GM12878 (cell line): ENCODE data around the gene ZFAND2B. TPM values are rescaled to one million over a fixed set of nuclear protein-coding genes. Genes with fewer than 3 reads are reported as not detected.

Experiments used
- ATAC-seq: fragments of 200-7000 bp; cut with Tn5 transposase; 3 replicates; pipeline ENCODE4 v1.9.1; 2020; ENCODE audit warnings: mild to moderate bottlenecking, moderate library complexity
- BruUV-seq: library from RNA; stranded (reverse); fragments of 400-500 nt; replicated peaks from 2 replicates; lab custom pipeline; 2021; lab: Mats Ljungman, UMichigan
- CTCF ChIA-PET: fragments of 300-600 bp; sonication (Branson Sonifier 250); formaldehyde crosslinking; extraction: SDS; loops from one replicate; lab custom pipeline; 2021; ENCODE audit warnings: inconsistent platforms; lab: Yijun Ruan, JAX
- POLR2A ChIA-PET: fragments of 350-600 bp; formaldehyde crosslinking; extraction: SDS; loops from one replicate; lab custom pipeline; 2021; ENCODE audit warnings: inconsistent platforms; lab: Charles Lee
- RAD21 ChIA-PET: fragments of 300-600 bp; sonication (Branson Sonifier 250); formaldehyde crosslinking; loops from one replicate; lab custom pipeline; 2023; ENCODE audit warnings: antibody characterized with exemption; ENCODE audit not compliant: unreplicated experiment; lab: Charles Lee
- SMC1A ChIA-PET: fragments of 300-600 bp; sonication (Branson Sonifier 250); formaldehyde crosslinking; loops from one replicate; lab custom pipeline; 2023; ENCODE audit not compliant: unreplicated experiment, uncharacterized antibody; lab: Charles Lee
- DNase-seq: peaks from one replicate; pipeline ENCODE4 v3.0.0-alpha.2; 2011; ENCODE audit warnings: low read depth, low spot score
- FAIRE-seq: peaks from 3 replicates; lab custom pipeline; 2011; peaks lifted over from hg19 to GRCh38; lab: Jason Lieb, UNC
- H2AFZ ChIP-seq: 2 replicates; pipeline ENCODE4 v1.6.0; 2011; ENCODE audit warnings: low read depth, low read length, control low read depth; ENCODE audit not compliant: control insufficient read depth
- H3K27ac ChIP-seq: 2 replicates; pipeline ENCODE4 v1.5.1; 2011; ENCODE audit warnings: control low read depth; ENCODE audit not compliant: control insufficient read depth, insufficient read depth
- H3K27me3 ChIP-seq, 2 experiments: replicated peaks in 1 of 2; 2 replicates each; pipeline versions ENCODE4 v1.6.0 to v1.6.1; 2011; ENCODE audit warnings: low read length in 1 of 2; ENCODE audit not compliant: control insufficient read depth in 2 of 2, insufficient read depth in 2 of 2
- H3K36me3 ChIP-seq, 2 experiments: 2 replicates each; pipeline ENCODE4 v1.5.1; 2011; ENCODE audit warnings: low read length in 1 of 2; ENCODE audit not compliant: control insufficient read depth in 2 of 2, insufficient read depth in 2 of 2
- H3K4me1 ChIP-seq: 2 replicates; pipeline ENCODE4 v1.6.1; 2011; ENCODE audit warnings: mild to moderate bottlenecking, low read length, moderate library complexity, mixed read lengths; ENCODE audit not compliant: control insufficient read depth, insufficient read depth
- H3K4me2 ChIP-seq: 2 replicates; pipeline ENCODE4 v1.6.0; 2011; ENCODE audit warnings: control low read depth; ENCODE audit not compliant: control insufficient read depth, insufficient read depth
- H3K4me3 ChIP-seq: fragments of 200-600 bp; sonication (generic); 2 replicates; pipeline ENCODE4 v1.5.1; 2016
- H3K79me2 ChIP-seq: 2 replicates; pipeline ENCODE4 v1.6.0; 2011; ENCODE audit warnings: low read length; ENCODE audit not compliant: control insufficient read depth, insufficient read depth
- H3K9ac ChIP-seq: 2 replicates; pipeline ENCODE4 v1.8.0; 2011; ENCODE audit warnings: low read length, control low read depth, mixed read lengths; ENCODE audit not compliant: control insufficient read depth, insufficient read depth
- H3K9me3 ChIP-seq: replicated peaks from 3 replicates; pipeline ENCODE4 v1.5.1; 2011; ENCODE audit warnings: mild to moderate bottlenecking, low read length; ENCODE audit not compliant: control insufficient read depth, insufficient read depth
- H4K20me1 ChIP-seq: 2 replicates; pipeline ENCODE4 v1.6.0; 2011; ENCODE audit not compliant: control insufficient read depth, insufficient read depth
- CHD1 ChIP-seq: IDR thresholded peaks from 2 replicates; pipeline ENCODE4 v1.6.1; 2012; ENCODE audit warnings: low read depth, low read length, improper control_type of control experiment
- EP300 ChIP-seq, 2 experiments: fragments of 150-350 bp in 1 of 2; IDR thresholded peaks; 2 replicates each; pipeline ENCODE4 v1.6.1; 2011 to 2012; ENCODE audit warnings: low read depth in 2 of 2, low read length in 2 of 2, borderline replicate concordance in 1 of 2, improper control_type of control experiment in 1 of 2, inconsistent platforms in 1 of 2; ENCODE audit not compliant: control insufficient read depth in 1 of 2
- GATAD2B ChIP-seq: fragments of 450-650 bp; conservative IDR thresholded peaks from 2 replicates; pipeline ENCODE4 v1.6.1; 2017; ENCODE audit warnings: low read depth, mild to moderate bottlenecking, moderate library complexity
- MTA2 ChIP-seq: fragments of 450-650 bp; IDR thresholded peaks from 2 replicates; pipeline ENCODE4 v1.6.1; 2016; ENCODE audit warnings: low read depth, mild to moderate bottlenecking, moderate library complexity
- PML ChIP-seq: IDR thresholded peaks from 2 replicates; pipeline ENCODE4 v1.6.1; 2012; ENCODE audit warnings: low read length, inconsistent platforms
- RELA ChIP-seq: fragments of 450-650 bp; IDR thresholded peaks from 2 replicates; pipeline ENCODE4 v1.8.0; 2014; ENCODE audit warnings: borderline replicate concordance; ENCODE audit not compliant: partially characterized antibody
- RUNX3 ChIP-seq: IDR thresholded peaks from 2 replicates; pipeline ENCODE4 v1.6.1; 2012; ENCODE audit warnings: low read length, inconsistent platforms
- SPI1 ChIP-seq: IDR thresholded peaks from 2 replicates; pipeline ENCODE4 v1.6.1; 2011; ENCODE audit warnings: low read depth, mild to moderate bottlenecking, low read length, moderate library complexity, borderline replicate concordance; ENCODE audit not compliant: insufficient read depth
- TBL1XR1 ChIP-seq: IDR thresholded peaks from 2 replicates; pipeline ENCODE4 v1.6.1; 2012; ENCODE audit warnings: low read depth, low read length, improper control_type of control experiment
- WGBS: methylation state at CpG from one replicate; pipeline ENCODE4 v1.1.6; 2016; ENCODE audit warnings: low lambda C conversion rate; ENCODE audit not compliant: insufficient replicate concordance, insufficient coverage; ENCODE audit errors: missing lambda C conversion rate; 5-methylcytosine and 5-hydroxymethylcytosine counted together
- in situ Hi-C: fragments of 300-500 bp; cut with MboI; formaldehyde crosslinking; loops from 9 replicates; pipeline ENCODE4 v1.14.3; 2018; ENCODE audit warnings: mixed read lengths
- intact Hi-C: fragments of 100-400 bp; cut with micrococcal nuclease; formaldehyde crosslinking; loops from one replicate; pipeline ENCODE4 v1.14.2; 2022; ENCODE audit not compliant: unreplicated experiment
- polyA plus RNA-seq, 11 experiments: library from polyadenylated mRNA; depleted of rRNA in 4 of 11; unstranded in 6 of 11; stranded (reverse) in 5 of 11; fragments of >200 nt; fragmentation: Nextera tagmentation in 4 of 11; fragmentation: Illumina TruSeq in 1 of 11; extraction: Ambion mirVana in 4 of 11; extraction: Trizol in 1 of 11; gene quantifications; 1 replicate in 1 of 11; 2 replicates in 10 of 11; pipeline versions ENCODE4 v1.2.1 to v1.2.3, GENCODE V29; 2011 to 2016; ENCODE audit warnings: inconsistent platforms in 2 of 11, missing spikeins in 2 of 11, low read depth in 1 of 11
- total RNA-seq, 4 experiments: library from RNA; depleted of rRNA in 3 of 4; stranded (reverse); fragments of >200 nt in 3 of 4; fragmentation: Illumina TruSeq in 1 of 4; extraction: Trizol in 1 of 4; gene quantifications; 2 replicates each; pipeline versions ENCODE4 v1.2.1 to v1.2.3, GENCODE V29; 2013 to 2021
- TF ChIP-seq, protein P1 (sequence below): IDR thresholded peaks from 2 replicates; pipeline ENCODE4 v1.6.1; 2012; ENCODE audit warnings: low read depth, low read length, improper control_type of control experiment
- TF ChIP-seq, protein P2 (sequence below): IDR thresholded peaks from 2 replicates; pipeline ENCODE4 v1.6.1; 2012; ENCODE audit warnings: low read depth, low read length, improper control_type of control experiment

The ZFAND2B gene
- total and polyA plus RNA-seq, 10 of the 15 experiments (the other 5 are each of a cell fraction or from before 2014, with no cell fraction given), result 5.4 to 28.1 (median 22.4) TPM

DNA sequence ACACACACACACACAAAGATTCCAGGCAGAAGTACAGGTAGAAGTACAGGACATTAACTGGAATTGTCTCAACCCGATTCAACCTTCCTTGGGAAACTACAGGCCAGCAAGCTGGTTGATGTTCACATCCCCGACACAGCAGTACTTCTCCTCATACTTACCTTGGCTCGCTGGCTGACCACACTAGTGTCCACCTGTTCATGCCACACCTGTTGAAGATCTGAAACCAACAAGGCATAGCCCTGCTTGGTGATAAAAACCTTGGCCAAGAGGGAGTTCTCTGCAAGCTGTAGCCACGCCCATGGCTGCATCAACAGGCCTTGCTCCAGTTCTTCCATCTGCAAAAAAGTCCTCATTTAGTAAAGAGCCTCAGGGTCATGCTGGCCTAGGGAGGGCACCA lies 48.6 kb upstream of the ZFAND2B start:
- in situ Hi-C loops (loop anchor here (5.0 kb wide), 1 partner anchor 139 kb away; no protein-coding TSS in a partner anchor), intact Hi-C loops (no loop called here)
- H3K4me2 ChIP-seq, result no peak overlapping the region
- ChIA-PET RAD21 (interaction anchor here (1.0 to 3.4 kb wide), 3 partner anchors 71 to 141 kb away, joined by 6 to 30 read pairs (median 22); no protein-coding TSS in a partner anchor), SMC1A (interaction anchor here (0.7 to 5.1 kb wide), 9 partner anchors 10 to 194 kb away, joined by 3 to 49 read pairs (median 4); partner anchors contain the start of gene ABCB6), CTCF (interaction anchor here (0.6 to 10.0 kb wide), 17 partner anchors 12 to 488 kb away, joined by 3 to 208 read pairs (median 6); partner anchors contain the start of gene SLC23A3), POLR2A (interaction anchor here (0.6 to 0.9 kb wide), 2 partner anchors 60 to 432 kb away, joined by 3 read pairs; no protein-coding TSS in a partner anchor)
- peaks cover 2% of the 10 kb centered on the region for H3K79me2 ChIP-seq
- H3K4me3 ChIP-seq, result no peak overlapping the region
- DNase-seq (no peak), FAIRE-seq (no peak), ATAC-seq (no peak)
- no peaks in the 10 kb centered on the region for H3K9me3 ChIP-seq
- peaks cover 0 to 3% of the 10 kb centered on the region in 2 experiments; a peak in 1 of 4 replicates for H3K36me3 ChIP-seq
- H3K27me3 ChIP-seq, result no peaks in the 10 kb centered on the region
- H3K9ac ChIP-seq, result no peak overlapping the region
- WGBS, result 67% methylated on average over 4 of the region's 4 CpGs
- no peaks in the 10 kb centered on the region for H4K20me1 ChIP-seq
- no peak overlapping the region for H3K27ac ChIP-seq
- BruUV-seq, result no TSS peak
- no peak for TF ChIP-seq PML
- TF ChIP-seq MTA2, result no peak
- no peak for TF ChIP-seq EP300 (IDR thresholded peaks at IDR 0.05; ENCODE audit: borderline replicate concordance in 1 of 2, control insufficient read depth in 1 of 2, low read depth in 2 of 2, low read length in 2 of 2)
- TF ChIP-seq, protein P1, sequence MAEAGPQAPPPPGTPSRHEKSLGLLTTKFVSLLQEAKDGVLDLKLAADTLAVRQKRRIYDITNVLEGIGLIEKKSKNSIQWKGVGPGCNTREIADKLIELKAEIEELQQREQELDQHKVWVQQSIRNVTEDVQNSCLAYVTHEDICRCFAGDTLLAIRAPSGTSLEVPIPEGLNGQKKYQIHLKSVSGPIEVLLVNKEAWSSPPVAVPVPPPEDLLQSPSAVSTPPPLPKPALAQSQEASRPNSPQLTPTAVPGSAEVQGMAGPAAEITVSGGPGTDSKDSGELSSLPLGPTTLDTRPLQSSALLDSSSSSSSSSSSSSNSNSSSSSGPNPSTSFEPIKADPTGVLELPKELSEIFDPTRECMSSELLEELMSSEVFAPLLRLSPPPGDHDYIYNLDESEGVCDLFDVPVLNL, result no peak
- TF ChIP-seq GATAD2B, result no peak
- TF ChIP-seq TBL1XR1, result no peak
- TF ChIP-seq RELA, result no peak
- TF ChIP-seq, protein P2, sequence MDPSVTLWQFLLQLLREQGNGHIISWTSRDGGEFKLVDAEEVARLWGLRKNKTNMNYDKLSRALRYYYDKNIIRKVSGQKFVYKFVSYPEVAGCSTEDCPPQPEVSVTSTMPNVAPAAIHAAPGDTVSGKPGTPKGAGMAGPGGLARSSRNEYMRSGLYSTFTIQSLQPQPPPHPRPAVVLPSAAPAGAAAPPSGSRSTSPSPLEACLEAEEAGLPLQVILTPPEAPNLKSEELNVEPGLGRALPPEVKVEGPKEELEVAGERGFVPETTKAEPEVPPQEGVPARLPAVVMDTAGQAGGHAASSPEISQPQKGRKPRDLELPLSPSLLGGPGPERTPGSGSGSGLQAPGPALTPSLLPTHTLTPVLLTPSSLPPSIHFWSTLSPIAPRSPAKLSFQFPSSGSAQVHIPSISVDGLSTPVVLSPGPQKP, result no peak
- TF ChIP-seq SPI1, result no peak
- TF ChIP-seq RUNX3, result no peak
- no peak for TF ChIP-seq CHD1
- H2AFZ ChIP-seq, result no peak overlapping the region
- peaks cover 4% of the 10 kb centered on the region; the same call in 1 of the 2 replicates for H3K4me1 ChIP-seq
